GM19351 (cell line): ENCODE results near the gene EBF3.

Experiments used
- ATAC-seq: cut with Tn5 transposase; IDR thresholded peaks from one replicate; pipeline ENCODE4 v1.9.1; 2021; ENCODE audit warnings: mild to moderate bottlenecking, moderate library complexity; ENCODE audit not compliant: unreplicated experiment

EBF3 gene, protein sequence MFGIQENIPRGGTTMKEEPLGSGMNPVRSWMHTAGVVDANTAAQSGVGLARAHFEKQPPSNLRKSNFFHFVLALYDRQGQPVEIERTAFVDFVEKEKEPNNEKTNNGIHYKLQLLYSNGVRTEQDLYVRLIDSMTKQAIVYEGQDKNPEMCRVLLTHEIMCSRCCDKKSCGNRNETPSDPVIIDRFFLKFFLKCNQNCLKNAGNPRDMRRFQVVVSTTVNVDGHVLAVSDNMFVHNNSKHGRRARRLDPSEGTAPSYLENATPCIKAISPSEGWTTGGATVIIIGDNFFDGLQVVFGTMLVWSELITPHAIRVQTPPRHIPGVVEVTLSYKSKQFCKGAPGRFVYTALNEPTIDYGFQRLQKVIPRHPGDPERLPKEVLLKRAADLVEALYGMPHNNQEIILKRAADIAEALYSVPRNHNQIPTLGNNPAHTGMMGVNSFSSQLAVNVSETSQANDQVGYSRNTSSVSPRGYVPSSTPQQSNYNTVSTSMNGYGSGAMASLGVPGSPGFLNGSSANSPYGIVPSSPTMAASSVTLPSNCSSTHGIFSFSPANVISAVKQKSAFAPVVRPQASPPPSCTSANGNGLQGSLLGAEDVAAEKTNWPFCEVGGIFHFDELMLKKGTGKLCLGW

DNA sequence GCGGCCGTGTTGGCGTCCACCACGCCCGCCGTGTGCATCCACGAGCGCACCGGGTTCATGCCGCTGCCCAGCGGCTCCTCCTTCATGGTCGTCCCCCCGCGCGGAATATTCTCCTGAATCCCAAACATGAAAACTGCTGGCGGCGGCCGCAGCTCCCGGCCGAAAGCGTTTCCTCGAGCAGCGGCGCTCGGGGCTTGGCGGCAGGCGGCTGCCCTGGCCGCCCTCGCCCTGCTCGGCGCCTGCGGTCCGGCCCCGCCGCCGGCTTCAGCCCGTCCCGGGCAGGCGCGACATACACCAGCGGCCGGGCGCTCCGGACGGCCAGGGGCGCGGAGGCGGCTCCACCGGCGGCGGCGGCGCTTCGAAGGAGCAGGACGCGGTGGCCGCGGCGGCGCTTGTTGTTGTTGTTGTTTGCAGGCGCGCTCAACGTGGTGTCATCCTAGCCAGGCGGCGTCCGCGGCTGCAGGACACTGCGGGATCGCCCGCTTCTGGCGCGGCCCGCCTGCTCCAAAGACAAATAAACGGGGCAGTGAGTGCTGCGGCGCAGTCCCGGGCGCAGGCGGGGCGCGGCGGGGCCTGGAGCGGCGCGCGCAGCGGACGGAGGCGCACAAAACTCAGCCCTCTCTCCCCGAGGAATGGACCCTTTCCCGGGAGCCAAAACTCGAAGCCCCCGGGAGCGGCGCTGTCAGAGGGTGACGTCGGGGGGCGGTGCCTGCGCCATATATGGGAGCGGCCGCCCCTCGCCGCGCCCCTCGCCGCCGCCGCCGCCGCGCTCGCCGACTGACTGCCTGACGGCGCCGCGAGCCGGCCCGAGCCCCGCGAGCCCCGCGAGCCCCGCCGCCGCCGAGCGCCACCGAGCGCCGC is at the start of gene EBF3:
TSS of gene EBF3 (minus strand) at position 634 of the 861 bp plus-strand sequence. CDS start at position 128, 506 bp downstream.
- ATAC-seq, result no peak

- no peak for ATAC-seq
These were observed 49.5 kb upstream of the EBF3 start for GRCh38 chr10:130013335-130014262.

- ATAC-seq, result no peak
These were observed 48.1 kb upstream of the EBF3 start for GRCh38 chr10:130012129-130012528.

DNA sequence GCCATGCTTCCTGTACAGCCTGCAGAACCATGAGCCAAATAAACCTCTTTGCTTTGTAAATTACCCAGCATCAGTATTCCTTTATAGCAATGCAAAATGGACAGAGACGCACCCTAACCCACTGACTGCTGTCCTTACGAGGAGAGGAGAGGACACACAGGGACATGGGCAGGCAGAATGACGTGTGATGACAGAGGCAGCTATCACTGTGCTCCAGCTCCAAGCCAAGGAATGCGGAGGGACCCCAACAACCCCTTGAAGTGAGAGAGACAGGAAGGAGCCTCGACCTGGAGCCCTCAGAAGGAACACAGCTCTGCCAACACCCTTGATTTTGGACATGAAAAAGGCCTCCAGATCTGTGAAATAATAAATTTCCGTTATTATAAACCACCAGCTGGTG is 46.6 kb upstream of the EBF3 start:
- no peak for ATAC-seq

- no peak for ATAC-seq
These were observed 45.2 kb upstream of the EBF3 start for GRCh38 chr10:130009228-130009627.

- no peak for ATAC-seq
These were observed 39.9 kb upstream of the EBF3 start for GRCh38 chr10:130003787-130004613.

- ATAC-seq, result no peak
These were observed 39.1 kb upstream of the EBF3 start for GRCh38 chr10:130003166-130003565.

- no peak for ATAC-seq
These were observed 38.5 kb upstream of the EBF3 start for GRCh38 chr10:130002606-130003005.

DNA sequence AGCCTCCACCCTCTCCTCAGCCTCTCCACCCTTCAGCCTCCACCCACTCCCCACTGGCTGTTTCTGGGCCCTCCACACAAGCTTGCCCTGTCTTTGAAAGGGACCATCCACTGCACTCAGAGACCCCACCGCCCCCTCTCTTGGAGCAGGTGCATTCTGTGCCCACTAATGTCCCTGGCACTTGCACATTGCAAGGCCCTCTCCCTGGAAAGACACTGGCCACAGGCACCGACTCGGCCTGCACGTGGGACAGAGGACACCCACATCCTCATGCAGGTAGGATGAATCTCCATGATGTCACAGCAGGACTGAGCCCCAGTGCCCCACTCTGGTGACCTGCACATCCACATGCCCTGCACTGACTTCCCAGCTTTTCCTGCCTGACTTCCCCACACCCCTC is 36.8 kb upstream of the EBF3 start:
- no peak for ATAC-seq

DNA sequence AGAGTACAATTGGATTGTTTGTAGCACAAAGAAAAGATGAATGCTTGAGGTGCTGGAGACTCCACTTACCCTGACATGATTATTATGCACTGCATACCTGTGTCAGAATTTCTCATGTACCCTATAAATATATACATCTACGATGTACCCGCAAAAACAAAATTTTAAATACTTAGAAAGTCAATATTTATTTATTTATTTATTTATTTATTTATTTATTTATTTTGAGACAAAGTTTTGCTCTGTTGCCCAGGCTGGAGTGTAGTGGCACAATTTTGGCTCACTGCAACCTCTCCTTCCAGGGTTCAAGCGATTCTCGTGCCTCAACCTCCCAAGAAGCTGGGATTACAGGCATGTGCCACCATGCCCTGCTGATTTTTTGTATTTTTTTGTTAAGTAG is 35.1 kb upstream of the EBF3 start:
- no peak for ATAC-seq

DNA sequence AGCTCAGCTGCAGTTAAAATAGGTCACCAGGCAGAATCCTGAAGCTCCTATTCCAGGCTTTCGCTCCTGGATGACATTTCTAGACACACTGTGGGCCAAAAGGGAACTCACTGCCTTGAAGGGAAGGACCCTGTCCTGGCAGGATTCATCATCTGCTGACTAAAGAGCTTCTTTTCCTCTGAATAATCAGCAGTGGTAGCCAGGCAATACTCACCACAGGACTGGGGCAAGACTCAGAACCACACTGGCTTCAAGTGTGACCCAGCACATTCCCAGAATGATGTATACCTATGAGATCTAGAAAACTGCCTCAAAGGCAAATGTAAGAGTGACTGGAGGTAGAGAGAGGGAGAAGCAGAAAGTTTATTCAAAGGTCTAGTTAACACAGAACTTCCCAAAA is 29.5 kb upstream of the EBF3 start:
- ATAC-seq, result no peak

GRCh38 chr10:129992356-129992755 is 28.3 kb upstream of the EBF3 start:
- no peak for ATAC-seq

DNA sequence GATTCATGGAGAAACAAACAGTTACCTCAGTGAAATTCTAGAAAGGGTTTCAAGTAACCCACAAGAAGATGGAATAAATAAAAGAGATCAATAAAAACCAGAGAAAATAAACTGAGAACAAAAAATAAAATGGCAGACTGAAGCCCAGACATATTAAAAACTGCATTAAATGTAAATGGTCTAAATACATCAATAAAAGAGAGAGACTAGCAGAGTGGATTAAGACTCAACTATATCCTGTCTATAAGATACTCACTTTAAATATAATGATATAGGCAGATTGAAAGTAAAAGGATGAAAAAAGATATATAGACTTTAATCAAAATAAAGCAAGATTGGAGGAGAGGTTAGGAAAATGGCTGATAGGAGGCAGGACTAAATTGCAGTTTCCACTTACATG is 18.8 kb upstream of the EBF3 start:
- ATAC-seq, result no peak

GRCh38 chr10:129978980-129979379 is 14.9 kb upstream of the EBF3 start:
- ATAC-seq, result no peak

DNA sequence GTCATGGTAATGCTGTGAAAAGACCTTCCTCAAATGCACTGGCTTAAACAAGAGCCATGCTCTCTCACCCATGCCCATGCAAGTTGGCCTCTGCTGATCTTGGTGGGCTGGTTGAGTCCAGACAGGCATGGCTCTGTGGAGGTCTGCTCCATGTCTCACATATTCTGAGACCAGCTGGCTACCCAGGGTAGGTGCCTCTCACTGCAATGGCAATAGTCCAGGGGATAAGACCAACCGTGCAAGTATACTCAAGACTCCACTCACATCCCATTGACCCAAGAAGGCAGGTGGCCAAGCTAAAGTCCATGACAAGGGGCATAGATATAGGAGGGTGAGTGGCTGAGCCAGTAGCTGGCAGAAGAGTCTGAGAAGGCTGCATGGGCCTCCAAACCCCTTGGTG is 14.2 kb upstream of the EBF3 start:
- ATAC-seq, result no peak

GRCh38 chr10:129977794-129978193 is 13.7 kb upstream of the EBF3 start:
- no peak for ATAC-seq

- no peak for ATAC-seq
These were observed 9.6 kb upstream of the EBF3 start for GRCh38 chr10:129973674-129974059.

GRCh38 chr10:129972966-129973673 is 9.0 kb upstream of the EBF3 start:
- no peak for ATAC-seq
